Measurements from ENCODE around the gene SKI.

Gene SKI

GRCh38 chr1:2228157-2228594 lies at the start of gene SKI:
Gene SKI (plus strand): TSS chr1:2228319. CDS start chr1:2228767, 448 bp downstream.
- in situ Hi-C loops (cut with MboI; ENCODE audit: low sequenced_read_pairs), result no loop called here

- in situ Hi-C loops (cut with MboI; ENCODE audit: low sequenced_read_pairs), result loop anchor here (25.0 kb wide), 1 partner anchor 358 kb away; the partner anchor contains the start of genes HES5 and PANK4
These were observed 49.2 kb upstream of the SKI start for GRCh38 chr1:2178875-2179274.

- in situ Hi-C loops (cut with MboI; ENCODE audit: low sequenced_read_pairs), result loop anchor here (25.0 kb wide), 1 partner anchor 358 kb away; the partner anchor contains the start of genes HES5 and PANK4
These were observed 48.7 kb upstream of the SKI start for GRCh38 chr1:2179283-2180013.

DNA sequence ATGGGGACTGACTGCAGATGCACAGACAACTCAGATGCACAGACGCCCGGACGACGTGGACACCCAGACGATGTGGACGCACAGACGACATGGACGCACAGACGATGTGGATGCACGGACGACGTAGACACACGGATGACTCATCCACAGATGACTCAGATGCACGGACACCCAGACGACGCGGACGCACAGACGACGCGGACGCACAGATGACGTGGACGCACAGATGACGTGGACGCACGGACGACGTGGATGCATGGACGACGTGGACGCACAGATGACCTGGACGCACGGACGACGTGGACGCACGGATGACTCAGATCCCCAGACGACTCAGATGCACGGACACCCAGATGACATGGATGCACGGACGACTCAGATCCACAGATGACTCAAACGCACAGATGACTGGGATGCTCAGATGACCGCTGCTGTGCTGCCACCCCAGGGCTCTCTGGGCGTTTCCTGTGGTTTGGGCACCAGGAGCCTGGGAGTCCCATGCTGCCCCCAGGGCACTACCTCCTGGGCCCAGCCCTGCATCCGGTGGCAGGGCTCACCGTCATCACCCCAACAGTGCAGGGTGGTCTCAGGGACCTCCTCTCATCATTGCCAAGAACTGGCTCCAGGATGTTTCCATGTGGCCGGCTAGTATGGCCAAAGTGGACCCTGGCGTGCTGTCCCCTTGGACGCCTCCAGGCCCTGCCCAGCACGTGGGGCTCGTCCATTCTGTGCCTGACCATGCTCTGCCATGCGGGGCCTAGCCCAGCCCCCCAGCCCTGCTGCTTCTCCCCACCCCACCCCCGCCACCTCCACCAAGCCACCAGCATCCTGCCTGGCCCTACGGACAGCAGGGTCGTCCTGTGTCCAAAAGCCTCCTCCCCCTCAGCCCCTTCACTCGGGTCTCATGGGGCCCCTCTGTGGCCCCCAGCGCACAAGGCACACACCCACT lies 47.5 kb upstream of the SKI start:
- in situ Hi-C loops (cut with MboI; ENCODE audit: low sequenced_read_pairs), result loop anchor here (25.0 kb wide), 1 partner anchor 357 kb away; the partner anchor contains the start of genes HES5 and PANK4

- in situ Hi-C loops (cut with MboI; ENCODE audit: low sequenced_read_pairs), result loop anchor here (25.0 kb wide), 1 partner anchor 356 kb away; the partner anchor contains the start of genes HES5 and PANK4
These were observed 46.8 kb upstream of the SKI start for GRCh38 chr1:2181271-2181670.

GRCh38 chr1:2181752-2182151 lies 46.4 kb upstream of the SKI start:
- in situ Hi-C loops (cut with MboI; ENCODE audit: low sequenced_read_pairs), result loop anchor here (25.0 kb wide), 1 partner anchor 356 kb away; the partner anchor contains the start of genes HES5 and PANK4

DNA sequence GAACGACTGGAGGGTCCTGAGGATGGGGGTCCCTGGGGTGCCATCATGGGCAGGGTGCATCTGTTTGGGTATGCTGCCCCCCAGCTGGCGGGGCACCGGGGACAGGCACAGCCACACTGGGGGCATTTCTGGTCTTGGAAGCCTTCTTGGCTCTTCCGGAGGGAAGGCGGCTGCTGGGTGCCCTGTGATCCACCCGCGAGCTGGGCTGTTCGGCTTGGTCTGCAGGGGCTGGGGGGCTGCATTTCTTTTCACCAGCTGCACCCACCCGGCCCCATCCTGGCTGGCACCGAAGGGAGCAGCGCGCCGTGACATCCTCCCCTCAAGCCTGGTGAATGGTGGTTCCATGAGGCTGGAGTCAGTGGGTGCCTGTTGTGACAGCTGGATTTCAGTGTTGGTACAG lies 45.7 kb upstream of the SKI start:
- in situ Hi-C loops (cut with MboI; ENCODE audit: low sequenced_read_pairs), result loop anchor here (25.0 kb wide), 1 partner anchor 355 kb away; the partner anchor contains the start of genes HES5 and PANK4

DNA sequence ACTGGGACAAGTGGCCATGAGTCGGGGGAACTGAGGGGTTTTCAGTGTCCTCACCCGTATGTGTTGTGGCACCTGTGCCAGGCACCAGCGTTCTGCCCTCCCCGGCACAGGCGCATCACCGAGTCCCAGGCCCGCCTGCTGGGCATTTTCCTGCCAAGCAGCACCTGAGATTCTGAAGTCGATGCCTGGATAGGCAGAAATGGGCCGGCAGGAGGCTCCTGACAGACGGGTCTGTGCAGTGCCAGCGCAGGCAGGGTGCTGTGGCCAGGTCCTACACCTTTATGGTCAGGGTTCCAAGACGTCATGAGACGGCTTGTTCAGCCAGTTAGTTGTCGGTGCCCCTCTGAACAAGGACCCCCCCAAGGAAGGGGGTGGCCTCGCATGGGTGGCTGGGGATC lies 44.2 kb upstream of the SKI start:
- in situ Hi-C loops (cut with MboI; ENCODE audit: low sequenced_read_pairs), result loop anchor here (25.0 kb wide), 1 partner anchor 353 kb away; the partner anchor contains the start of genes HES5 and PANK4

DNA sequence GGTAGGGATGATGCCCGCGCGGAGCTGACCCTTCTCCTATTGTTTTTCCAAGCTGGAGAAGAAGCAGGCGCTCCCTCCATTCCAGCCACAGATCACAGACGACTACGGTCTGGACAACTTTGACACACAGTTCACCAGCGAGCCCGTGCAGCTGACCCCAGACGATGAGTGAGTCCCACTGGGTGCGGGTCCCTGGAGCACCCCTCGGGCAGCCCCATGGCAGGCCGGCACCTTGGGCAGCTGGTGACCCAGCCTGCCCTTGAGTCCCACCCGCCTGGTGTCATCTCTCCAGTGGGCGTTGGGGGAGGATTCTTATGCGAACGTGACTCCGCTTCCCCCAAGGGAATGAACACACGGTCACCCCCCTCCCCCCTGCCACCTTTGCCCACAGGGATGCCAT lies 43.6 kb upstream of the SKI start:
- in situ Hi-C loops (cut with MboI; ENCODE audit: low sequenced_read_pairs), result loop anchor here (25.0 kb wide), 1 partner anchor 353 kb away; the partner anchor contains the start of genes HES5 and PANK4

- in situ Hi-C loops (cut with MboI; ENCODE audit: low sequenced_read_pairs), result loop anchor here (25.0 kb wide), 1 partner anchor 352 kb away; the partner anchor contains the start of genes HES5 and PANK4
These were observed 43.2 kb upstream of the SKI start for GRCh38 chr1:2184934-2185333.

DNA sequence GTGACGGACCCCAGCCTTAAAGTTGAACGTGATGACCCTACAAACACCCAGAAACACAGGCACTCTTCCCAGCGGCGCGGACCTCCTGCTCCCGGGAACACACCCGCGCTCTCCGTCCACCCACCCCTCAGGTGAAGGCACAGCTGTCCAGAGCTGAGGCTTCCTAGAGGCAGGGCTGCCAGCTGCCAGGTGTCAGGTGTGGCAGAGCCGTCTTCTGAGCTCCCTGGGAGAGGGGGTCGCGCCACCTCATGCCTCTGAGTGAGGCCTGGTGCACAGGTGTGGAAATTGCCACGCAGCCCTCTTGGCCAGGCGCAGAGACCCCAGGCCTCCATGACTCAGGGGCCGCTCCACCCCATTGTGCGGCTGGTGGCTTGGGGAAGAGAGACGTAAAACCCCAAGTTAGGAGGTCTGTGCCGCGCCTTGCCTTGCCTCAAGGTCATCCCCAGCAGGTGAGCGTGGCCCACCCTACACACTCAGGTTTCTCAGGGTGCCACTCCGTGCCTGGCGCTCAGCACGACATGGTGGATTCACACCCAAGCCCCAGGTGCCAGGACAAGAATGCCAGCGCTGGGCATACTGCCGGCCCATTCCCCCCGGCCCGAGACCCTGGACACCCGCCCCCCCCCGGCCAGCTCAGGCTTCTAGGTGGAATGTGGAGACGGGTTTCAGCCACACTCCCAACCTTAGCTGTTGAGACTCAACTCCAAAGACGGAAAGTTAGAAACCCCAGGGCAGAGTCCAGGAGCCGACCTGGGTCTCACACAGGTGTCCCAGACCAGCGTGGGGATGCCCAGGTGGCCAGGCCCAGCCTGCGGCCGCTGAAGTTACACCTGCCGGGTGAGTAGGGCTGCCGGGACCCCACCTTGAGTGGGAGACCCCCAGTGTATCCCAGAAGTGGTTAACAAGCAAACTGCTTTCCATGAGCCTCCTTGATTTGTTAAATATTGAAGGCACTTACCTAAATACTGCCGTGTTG lies 42.0 kb upstream of the SKI start:
- in situ Hi-C loops (cut with MboI; ENCODE audit: low sequenced_read_pairs), result loop anchor here (25.0 kb wide), 1 partner anchor 351 kb away; the partner anchor contains the start of genes HES5 and PANK4

GRCh38 chr1:2186901-2187300 lies 41.2 kb upstream of the SKI start:
- in situ Hi-C loops (cut with MboI; ENCODE audit: low sequenced_read_pairs), result loop anchor here (25.0 kb wide), 1 partner anchor 350 kb away; the partner anchor contains the start of genes HES5 and PANK4

DNA sequence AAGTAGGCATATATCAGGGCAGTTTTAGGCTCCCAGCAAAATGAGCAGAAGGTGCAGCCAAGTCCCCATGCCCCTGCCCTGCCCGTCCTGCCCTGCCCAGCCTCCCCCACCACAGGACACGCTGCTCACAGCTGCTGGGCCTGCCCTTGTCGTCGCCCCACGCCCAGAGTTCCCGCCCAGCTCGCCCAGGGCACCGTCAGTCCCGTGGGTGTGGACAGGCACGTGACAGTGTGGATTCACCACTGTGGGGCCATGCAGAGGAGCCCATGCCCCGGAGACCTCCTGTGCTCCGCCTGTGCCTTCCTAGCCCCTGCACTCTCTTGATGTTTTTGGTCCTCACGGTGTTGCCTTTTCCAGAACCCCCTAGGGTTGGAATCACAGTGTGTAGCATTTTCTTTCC lies 40.5 kb upstream of the SKI start:
- in situ Hi-C loops (cut with MboI; ENCODE audit: low sequenced_read_pairs), result loop anchor here (25.0 kb wide), 1 partner anchor 350 kb away; the partner anchor contains the start of genes HES5 and PANK4

DNA sequence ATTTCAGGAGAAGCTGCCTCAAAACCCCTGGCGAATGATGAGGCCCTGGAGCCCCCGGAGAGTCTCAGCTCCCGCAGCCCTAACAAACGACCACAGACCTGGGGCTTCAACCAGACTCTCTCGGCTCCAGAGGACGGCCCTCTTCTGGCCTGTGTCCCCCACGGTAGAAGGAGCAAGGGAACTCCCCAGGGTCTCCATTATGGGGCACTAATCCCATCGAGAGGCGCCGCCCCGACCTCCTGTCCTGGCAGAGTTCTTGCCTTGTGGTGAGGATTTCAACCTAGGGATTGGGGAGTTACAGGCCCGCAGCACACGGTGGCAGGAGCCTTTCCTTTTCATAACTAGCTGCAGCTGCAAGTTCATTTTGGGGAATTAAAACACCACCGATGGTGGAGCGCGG lies 39.8 kb upstream of the SKI start:
- in situ Hi-C loops (cut with MboI; ENCODE audit: low sequenced_read_pairs), result loop anchor here (25.0 kb wide), 1 partner anchor 349 kb away; the partner anchor contains the start of genes HES5 and PANK4

- in situ Hi-C loops (cut with MboI; ENCODE audit: low sequenced_read_pairs), result loop anchor here (10.0 to 25.0 kb wide), 2 partner anchors 185 to 348 kb away; partner anchors contain the start of genes HES5 and PANK4
These were observed 38.4 kb upstream of the SKI start for GRCh38 chr1:2189459-2190425.

DNA sequence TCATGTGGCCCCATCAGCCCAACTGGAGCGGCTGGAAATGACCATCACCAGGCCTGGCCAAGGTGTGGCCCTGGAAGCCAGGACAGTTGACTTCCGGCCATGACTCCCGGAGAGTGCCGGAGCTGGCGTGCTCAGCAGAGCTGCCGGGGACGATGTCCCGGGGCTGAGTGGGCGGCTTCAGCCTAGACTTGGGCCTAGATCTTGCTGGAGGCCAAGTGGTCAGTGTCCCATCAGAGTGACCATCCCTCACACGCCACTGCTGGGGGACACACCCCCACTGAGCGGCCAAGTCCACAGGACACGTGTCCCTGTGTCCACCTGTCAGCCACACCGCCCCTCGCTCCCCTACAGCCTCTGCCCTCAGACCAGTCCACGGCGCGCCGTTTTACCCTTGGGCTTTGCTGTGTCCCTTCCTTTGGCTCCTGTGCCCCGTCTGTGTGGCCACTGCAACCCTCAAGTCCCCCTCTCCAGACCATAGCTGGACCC lies 37.6 kb upstream of the SKI start:
- in situ Hi-C loops (cut with MboI; ENCODE audit: low sequenced_read_pairs), result loop anchor here (10.0 to 25.0 kb wide), 2 partner anchors 184 to 347 kb away; partner anchors contain the start of genes HES5 and PANK4

DNA sequence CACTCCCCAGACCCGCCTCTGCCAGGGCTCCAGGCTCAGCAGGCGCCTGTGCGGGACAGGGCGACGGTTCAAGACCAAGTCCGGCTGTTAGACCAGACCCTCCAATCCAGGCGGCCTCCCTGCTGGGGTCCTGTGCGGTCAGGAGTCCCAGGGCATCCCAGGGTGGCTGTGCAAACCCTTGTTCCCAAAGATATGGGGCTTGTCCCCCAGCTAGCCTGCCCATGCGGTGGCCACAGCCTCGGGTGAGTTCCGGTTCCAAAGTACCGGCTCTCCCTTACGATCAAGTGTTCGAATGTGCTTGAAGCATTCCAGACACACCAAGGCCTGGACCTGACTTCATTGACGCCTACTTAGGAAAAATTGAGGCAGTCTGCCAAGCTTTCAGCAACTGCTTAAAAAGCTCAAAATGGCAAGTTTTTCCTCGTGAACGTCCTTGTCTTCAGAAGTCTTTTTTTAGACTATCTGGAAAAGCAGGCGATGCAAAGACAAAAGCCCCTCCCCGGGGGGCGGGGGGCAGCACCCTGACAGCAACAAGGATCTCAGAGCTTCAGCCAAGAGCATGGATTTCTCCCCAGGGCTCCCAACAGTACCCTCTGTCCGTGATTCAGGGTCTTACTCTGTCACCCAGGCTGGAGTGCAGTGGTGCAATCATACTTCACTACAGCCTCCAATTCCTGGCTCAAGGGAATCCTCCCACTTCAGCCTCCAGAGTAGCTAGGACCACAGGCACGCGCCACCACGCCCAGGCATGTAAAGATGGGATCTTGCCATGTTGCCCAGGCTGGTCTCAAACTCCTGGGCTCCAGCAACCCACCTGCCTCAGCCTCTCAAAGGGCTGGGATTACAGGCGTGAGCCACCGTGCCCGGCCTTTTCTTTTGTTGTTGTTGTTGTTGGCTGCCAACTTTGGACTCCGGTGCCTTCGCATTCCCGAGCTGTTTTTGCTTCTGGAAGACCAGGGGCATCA lies 35.8 kb upstream of the SKI start:
- in situ Hi-C loops (cut with MboI; ENCODE audit: low sequenced_read_pairs), result loop anchor here (10.0 to 25.0 kb wide), 2 partner anchors 182 to 345 kb away; partner anchors contain the start of genes HES5 and PANK4
